ENCODE data around the gene ILF3. TPM values are rescaled to one million over a fixed set of nuclear protein-coding genes. Genes with fewer than 3 reads are reported as not detected.

Gene ILF3
- total RNA-seq, 4 donors from 2014 or later, result 67.3 to 88.2 (median 76.6) TPM

GRCh38 chr19:10642473-10643171 lies 11.5 kb upstream of the ILF3 start:
- in situ Hi-C loops (cut with MboI; ENCODE audit: low sequenced_read_pairs in 4 of 4) (loop anchor here in 3 of 4 donors (5.0 kb wide), 1 partner anchor 60 kb away; no protein-coding TSS in a partner anchor), intact Hi-C loops (cut with DNase I; ENCODE audit: low total_unique reads) (loop anchor here (5.0 kb wide), 1 partner anchor 40 kb away; no protein-coding TSS in a partner anchor)
- Histone ChIP-seq H3K4me1 (peaks cover 20 to 22% of the 10 kb centered on the region in 2 donors), H3K9me3 (no peaks in the 10 kb centered on the region), H3K36me3 (peaks cover 0 to 56% of the 10 kb centered on the region in 2 donors), H3K27me3 (no peaks in the 10 kb centered on the region), H3K27ac (peak overlapping the region in 2 of 4 donors; percentile 26 to 50), H3K4me3 (no peak overlapping the region)
- no peak for DNase-seq
- ATAC-seq, result no peak
- no peak for TF ChIP-seq POLR2A (IDR thresholded peaks at IDR 0.05)

- in situ Hi-C loops (cut with MboI; ENCODE audit: low sequenced_read_pairs in 4 of 4), result loop anchor here in 3 of 4 donors (5.0 kb wide), 1 partner anchor 61 kb away; no protein-coding TSS in a partner anchor
- no peak for ATAC-seq
- Histone ChIP-seq H3K4me3 (no peak overlapping the region), H3K4me1 (peaks cover 20 to 22% of the 10 kb centered on the region in 2 donors), H3K36me3 (peaks cover 0 to 49% of the 10 kb centered on the region in 2 donors), H3K27ac (peak overlapping the region in 2 of 4 donors; percentile 45 to 50), H3K9me3 (no peaks in the 10 kb centered on the region), H3K27me3 (no peaks in the 10 kb centered on the region)
- intact Hi-C loops (cut with DNase I; ENCODE audit: low total_unique reads), result loop anchor here (5.0 kb wide), 1 partner anchor 41 kb away; no protein-coding TSS in a partner anchor
- DNase-seq, result no peak
- TF ChIP-seq POLR2A (IDR thresholded peaks at IDR 0.05), result no peak
- TF ChIP-seq, protein P1, sequence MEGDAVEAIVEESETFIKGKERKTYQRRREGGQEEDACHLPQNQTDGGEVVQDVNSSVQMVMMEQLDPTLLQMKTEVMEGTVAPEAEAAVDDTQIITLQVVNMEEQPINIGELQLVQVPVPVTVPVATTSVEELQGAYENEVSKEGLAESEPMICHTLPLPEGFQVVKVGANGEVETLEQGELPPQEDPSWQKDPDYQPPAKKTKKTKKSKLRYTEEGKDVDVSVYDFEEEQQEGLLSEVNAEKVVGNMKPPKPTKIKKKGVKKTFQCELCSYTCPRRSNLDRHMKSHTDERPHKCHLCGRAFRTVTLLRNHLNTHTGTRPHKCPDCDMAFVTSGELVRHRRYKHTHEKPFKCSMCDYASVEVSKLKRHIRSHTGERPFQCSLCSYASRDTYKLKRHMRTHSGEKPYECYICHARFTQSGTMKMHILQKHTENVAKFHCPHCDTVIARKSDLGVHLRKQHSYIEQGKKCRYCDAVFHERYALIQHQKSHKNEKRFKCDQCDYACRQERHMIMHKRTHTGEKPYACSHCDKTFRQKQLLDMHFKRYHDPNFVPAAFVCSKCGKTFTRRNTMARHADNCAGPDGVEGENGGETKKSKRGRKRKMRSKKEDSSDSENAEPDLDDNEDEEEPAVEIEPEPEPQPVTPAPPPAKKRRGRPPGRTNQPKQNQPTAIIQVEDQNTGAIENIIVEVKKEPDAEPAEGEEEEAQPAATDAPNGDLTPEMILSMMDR (IDR thresholded peaks at IDR 0.05 in 4 of 5, conservative IDR thresholded peaks at IDR 0.05 in 1 of 5), result no peak
Measured at GRCh38 chr19:10643172-10643967, 10.8 kb upstream of the ILF3 start.

- Histone ChIP-seq H3K4me3 (no peak overlapping the region), H3K36me3 (peaks cover 0 to 43% of the 10 kb centered on the region in 2 donors), H3K27ac (peak overlapping the region in 3 of 4 donors; percentile 27 to 50 (median 45)), H3K4me1 (peaks cover 20 to 22% of the 10 kb centered on the region in 2 donors), H3K9me3 (no peaks in the 10 kb centered on the region), H3K27me3 (no peaks in the 10 kb centered on the region)
- TF ChIP-seq POLR2A (IDR thresholded peaks at IDR 0.05), result no peak
- TF ChIP-seq, protein P1 (IDR thresholded peaks at IDR 0.05 in 4 of 5, conservative IDR thresholded peaks at IDR 0.05 in 1 of 5), result no peak
- DNase-seq (no peak), ATAC-seq (peak in 1 of 2 donors; percentile 15)
- intact Hi-C loops (cut with DNase I; ENCODE audit: low total_unique reads), result loop anchor here (1.0 to 5.0 kb wide), 2 partner anchors 42 to 63 kb away; no protein-coding TSS in a partner anchor
- in situ Hi-C loops (cut with MboI; ENCODE audit: low sequenced_read_pairs in 4 of 4), result loop anchor here in 3 of 4 donors (5.0 kb wide), 1 partner anchor 62 kb away; no protein-coding TSS in a partner anchor
Measured at GRCh38 chr19:10643968-10644259, 10.2 kb upstream of the ILF3 start.

DNA sequence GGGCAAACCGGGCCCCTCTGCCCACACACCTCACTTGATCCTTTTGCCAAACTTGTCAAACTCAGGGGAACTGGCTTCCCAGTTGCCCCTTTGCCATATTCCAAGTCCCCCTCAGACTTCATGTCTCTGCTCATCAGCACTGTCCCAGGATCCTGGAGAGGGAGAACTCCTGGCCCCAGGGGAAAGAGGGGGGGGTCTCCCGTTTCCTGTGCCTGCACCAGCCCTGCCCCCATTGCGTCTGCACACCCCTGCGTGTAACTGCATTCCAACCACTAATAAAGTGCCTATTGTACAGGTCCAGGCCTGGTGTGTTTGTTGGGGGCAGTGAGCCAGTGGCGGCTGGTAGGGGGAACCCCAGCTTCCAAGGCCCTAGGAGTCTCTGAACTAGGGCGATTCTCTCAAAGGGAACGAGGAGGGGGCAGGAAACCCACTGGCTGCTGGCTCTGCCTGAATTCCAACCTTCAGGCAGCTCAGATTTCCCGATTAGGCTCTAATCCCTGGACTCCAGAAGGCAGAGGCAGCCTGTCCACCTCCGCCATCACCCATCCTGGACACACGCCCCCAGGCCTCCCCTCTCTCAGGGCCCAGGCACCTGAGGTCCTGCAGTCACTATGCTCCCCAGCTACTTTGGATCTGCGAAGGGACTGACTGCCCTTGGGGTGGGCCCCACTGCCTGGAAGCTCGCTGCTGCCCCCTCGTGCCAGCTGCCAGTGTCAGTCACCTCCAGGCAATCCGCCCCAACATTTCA lies 9.7 kb upstream of the ILF3 start:
- peaks cover 0 to 38% of the 10 kb centered on the region in 2 donors for H3K36me3 ChIP-seq
- H3K27ac ChIP-seq, result peak overlapping the region; percentile 26 to 50 (median 36)
- TF ChIP-seq, protein P1 (IDR thresholded peaks at IDR 0.05 in 4 of 5, conservative IDR thresholded peaks at IDR 0.05 in 1 of 5), result peak; percentile 86 to 94 (median 93)
- no peak for TF ChIP-seq POLR2A (IDR thresholded peaks at IDR 0.05)
- in situ Hi-C loops (cut with MboI; ENCODE audit: low sequenced_read_pairs in 4 of 4) (loop anchor here (5.0 kb wide), 1 partner anchor 62 kb away; no protein-coding TSS in a partner anchor), intact Hi-C loops (cut with DNase I; ENCODE audit: low total_unique reads) (loop anchor here (1.0 to 5.0 kb wide), 2 partner anchors 42 to 63 kb away; no protein-coding TSS in a partner anchor)
- peaks cover 17 to 18% of the 10 kb centered on the region in 2 donors for H3K4me1 ChIP-seq
- H3K9me3 ChIP-seq, result no peaks in the 10 kb centered on the region
- peak; percentile 73 to 80 for DNase-seq
- no peaks in the 10 kb centered on the region for H3K27me3 ChIP-seq
- ATAC-seq, result peak; percentile 87 to 94
- no peak overlapping the region for H3K4me3 ChIP-seq

Data from gastrocnemius medialis (tissue), 4 donors.